ENCODE measurements around the gene ZNF474. TPM values are rescaled to one million over a fixed set of nuclear protein-coding genes. Genes with fewer than 3 reads are reported as not detected.

The ZNF474 gene
- total and polyA plus RNA-seq, 4 donors: 0.03 to 0.25 (median 0.23) TPM; not detected in 1

DNA sequence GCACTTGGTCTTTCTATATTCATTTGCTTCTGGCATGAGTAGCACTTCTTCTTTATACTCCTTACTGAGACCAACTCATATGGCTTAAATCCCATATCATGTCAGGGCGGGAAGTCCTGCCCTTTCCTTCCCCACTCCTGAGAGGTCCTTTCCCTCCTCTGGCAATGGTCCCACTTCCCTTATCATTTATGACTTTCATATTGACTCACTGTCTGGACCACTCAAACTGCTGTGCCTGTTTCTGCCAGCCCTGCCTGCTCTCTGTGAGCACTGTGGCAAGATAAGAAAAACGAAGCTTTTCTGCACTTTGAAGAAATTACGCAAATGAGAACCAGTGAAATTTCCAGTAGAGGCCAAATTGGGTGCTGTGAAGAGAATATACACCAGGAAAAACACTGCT lies 58.1 kb downstream of the ZNF474 start:
- 56% methylated on average over 3 of the region's 3 CpGs for WGBS
- Histone ChIP-seq H3K9me3 (ENCODE audit: control insufficient read depth in 4 of 4, low read length in 3 of 4) (no peaks in the 10 kb centered on the region), H3K4me1 (ENCODE audit: control insufficient read depth in 4 of 4, insufficient read depth in 4 of 4, low read length in 3 of 4) (no peaks in the 10 kb centered on the region), H3K36me3 (ENCODE audit: control insufficient read depth in 4 of 4, insufficient read depth in 3 of 4, low read depth in 1 of 4, low read length in 3 of 4) (no peaks in the 10 kb centered on the region), H3K4me3 (ENCODE audit: low read depth in 1 of 3, low read length in 3 of 3) (no peak overlapping the region), H3K27me3 (ENCODE audit: control insufficient read depth in 4 of 4, insufficient read depth in 4 of 4, low read length in 3 of 4) (no peaks in the 10 kb centered on the region), H3K9ac (ENCODE audit: low read depth in 1 of 2, low read length in 2 of 2) (no peak overlapping the region), H3K27ac (ENCODE audit: low read depth in 1 of 2, low read length in 2 of 2) (no peak overlapping the region)
- DNase-seq (ENCODE audit: low spot score): no peak
- TF ChIP-seq NR2F2 (IDR thresholded peaks at IDR 0.05): no peak
- TF ChIP-seq, protein P1, sequence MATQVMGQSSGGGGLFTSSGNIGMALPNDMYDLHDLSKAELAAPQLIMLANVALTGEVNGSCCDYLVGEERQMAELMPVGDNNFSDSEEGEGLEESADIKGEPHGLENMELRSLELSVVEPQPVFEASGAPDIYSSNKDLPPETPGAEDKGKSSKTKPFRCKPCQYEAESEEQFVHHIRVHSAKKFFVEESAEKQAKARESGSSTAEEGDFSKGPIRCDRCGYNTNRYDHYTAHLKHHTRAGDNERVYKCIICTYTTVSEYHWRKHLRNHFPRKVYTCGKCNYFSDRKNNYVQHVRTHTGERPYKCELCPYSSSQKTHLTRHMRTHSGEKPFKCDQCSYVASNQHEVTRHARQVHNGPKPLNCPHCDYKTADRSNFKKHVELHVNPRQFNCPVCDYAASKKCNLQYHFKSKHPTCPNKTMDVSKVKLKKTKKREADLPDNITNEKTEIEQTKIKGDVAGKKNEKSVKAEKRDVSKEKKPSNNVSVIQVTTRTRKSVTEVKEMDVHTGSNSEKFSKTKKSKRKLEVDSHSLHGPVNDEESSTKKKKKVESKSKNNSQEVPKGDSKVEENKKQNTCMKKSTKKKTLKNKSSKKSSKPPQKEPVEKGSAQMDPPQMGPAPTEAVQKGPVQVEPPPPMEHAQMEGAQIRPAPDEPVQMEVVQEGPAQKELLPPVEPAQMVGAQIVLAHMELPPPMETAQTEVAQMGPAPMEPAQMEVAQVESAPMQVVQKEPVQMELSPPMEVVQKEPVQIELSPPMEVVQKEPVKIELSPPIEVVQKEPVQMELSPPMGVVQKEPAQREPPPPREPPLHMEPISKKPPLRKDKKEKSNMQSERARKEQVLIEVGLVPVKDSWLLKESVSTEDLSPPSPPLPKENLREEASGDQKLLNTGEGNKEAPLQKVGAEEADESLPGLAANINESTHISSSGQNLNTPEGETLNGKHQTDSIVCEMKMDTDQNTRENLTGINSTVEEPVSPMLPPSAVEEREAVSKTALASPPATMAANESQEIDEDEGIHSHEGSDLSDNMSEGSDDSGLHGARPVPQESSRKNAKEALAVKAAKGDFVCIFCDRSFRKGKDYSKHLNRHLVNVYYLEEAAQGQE (IDR thresholded peaks at IDR 0.05): no peak
- TF ChIP-seq, protein P2, sequence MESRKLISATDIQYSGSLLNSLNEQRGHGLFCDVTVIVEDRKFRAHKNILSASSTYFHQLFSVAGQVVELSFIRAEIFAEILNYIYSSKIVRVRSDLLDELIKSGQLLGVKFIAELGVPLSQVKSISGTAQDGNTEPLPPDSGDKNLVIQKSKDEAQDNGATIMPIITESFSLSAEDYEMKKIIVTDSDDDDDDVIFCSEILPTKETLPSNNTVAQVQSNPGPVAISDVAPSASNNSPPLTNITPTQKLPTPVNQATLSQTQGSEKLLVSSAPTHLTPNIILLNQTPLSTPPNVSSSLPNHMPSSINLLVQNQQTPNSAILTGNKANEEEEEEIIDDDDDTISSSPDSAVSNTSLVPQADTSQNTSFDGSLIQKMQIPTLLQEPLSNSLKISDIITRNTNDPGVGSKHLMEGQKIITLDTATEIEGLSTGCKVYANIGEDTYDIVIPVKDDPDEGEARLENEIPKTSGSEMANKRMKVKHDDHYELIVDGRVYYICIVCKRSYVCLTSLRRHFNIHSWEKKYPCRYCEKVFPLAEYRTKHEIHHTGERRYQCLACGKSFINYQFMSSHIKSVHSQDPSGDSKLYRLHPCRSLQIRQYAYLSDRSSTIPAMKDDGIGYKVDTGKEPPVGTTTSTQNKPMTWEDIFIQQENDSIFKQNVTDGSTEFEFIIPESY (IDR thresholded peaks at IDR 0.05): no peak
- no peak for TF ChIP-seq YY1 (IDR thresholded peaks at IDR 0.05)
- TF ChIP-seq FOXA1 (IDR thresholded peaks at IDR 0.05): no peak
- TF ChIP-seq, protein P3, sequence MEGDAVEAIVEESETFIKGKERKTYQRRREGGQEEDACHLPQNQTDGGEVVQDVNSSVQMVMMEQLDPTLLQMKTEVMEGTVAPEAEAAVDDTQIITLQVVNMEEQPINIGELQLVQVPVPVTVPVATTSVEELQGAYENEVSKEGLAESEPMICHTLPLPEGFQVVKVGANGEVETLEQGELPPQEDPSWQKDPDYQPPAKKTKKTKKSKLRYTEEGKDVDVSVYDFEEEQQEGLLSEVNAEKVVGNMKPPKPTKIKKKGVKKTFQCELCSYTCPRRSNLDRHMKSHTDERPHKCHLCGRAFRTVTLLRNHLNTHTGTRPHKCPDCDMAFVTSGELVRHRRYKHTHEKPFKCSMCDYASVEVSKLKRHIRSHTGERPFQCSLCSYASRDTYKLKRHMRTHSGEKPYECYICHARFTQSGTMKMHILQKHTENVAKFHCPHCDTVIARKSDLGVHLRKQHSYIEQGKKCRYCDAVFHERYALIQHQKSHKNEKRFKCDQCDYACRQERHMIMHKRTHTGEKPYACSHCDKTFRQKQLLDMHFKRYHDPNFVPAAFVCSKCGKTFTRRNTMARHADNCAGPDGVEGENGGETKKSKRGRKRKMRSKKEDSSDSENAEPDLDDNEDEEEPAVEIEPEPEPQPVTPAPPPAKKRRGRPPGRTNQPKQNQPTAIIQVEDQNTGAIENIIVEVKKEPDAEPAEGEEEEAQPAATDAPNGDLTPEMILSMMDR (IDR thresholded peaks at IDR 0.05; ENCODE audit: low read depth, low read length, missing input control): no peak
- TF ChIP-seq, protein P4, sequence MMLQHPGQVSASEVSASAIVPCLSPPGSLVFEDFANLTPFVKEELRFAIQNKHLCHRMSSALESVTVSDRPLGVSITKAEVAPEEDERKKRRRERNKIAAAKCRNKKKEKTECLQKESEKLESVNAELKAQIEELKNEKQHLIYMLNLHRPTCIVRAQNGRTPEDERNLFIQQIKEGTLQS (IDR thresholded peaks at IDR 0.05): no peak
- TF ChIP-seq, protein P5, sequence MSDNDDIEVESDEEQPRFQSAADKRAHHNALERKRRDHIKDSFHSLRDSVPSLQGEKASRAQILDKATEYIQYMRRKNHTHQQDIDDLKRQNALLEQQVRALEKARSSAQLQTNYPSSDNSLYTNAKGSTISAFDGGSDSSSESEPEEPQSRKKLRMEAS (IDR thresholded peaks at IDR 0.05): no peak
- no peak for TF ChIP-seq SP1 (IDR thresholded peaks at IDR 0.05)
- no peak for TF ChIP-seq TAF1 (conservative IDR thresholded peaks at IDR 0.05)
- TF ChIP-seq EGR1 (IDR thresholded peaks at IDR 0.05; ENCODE audit: low read depth in 2 of 2): no peak
- TF ChIP-seq HNF4G (IDR thresholded peaks at IDR 0.05): no peak
- no peak for TF ChIP-seq HNF4A (conservative IDR thresholded peaks at IDR 0.05)
- TF ChIP-seq FOXA2 (IDR thresholded peaks at IDR 0.05): no peak
- TF ChIP-seq JUND (IDR thresholded peaks at IDR 0.05): no peak
- TF ChIP-seq RXRA (IDR thresholded peaks at IDR 0.05): no peak

DNA sequence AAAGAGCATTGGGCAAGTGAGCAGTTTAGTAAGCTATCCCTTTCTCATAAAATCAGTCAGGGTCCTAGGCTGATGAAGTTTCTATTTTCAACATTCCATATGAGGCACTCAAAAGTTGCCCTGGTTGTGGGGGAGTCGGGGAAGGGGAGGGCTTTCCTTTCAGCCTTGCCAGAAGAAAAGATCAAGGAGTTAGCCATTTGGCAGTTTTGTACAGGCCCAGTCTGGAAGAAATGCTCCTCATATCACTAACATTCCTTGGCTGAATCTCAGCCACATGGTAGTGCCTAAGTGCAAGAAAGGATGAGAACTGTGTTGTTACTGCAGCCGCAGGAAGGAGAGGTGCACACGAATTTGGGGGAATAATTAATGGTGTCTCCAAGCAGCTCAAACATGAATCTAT lies 60.8 kb downstream of the ZNF474 start:
- H3K27ac ChIP-seq (ENCODE audit: low read depth in 1 of 2, low read length in 2 of 2): no peak overlapping the region
- H3K27me3 ChIP-seq (ENCODE audit: control insufficient read depth in 4 of 4, insufficient read depth in 4 of 4, low read length in 3 of 4): no peaks in the 10 kb centered on the region
- 75% methylated on average over 3 of the region's 3 CpGs for WGBS
- no peak overlapping the region for H3K4me3 ChIP-seq (ENCODE audit: low read depth in 1 of 3, low read length in 3 of 3)
- DNase-seq (ENCODE audit: low spot score): no peak
- H3K9me3 ChIP-seq (ENCODE audit: control insufficient read depth in 4 of 4, low read length in 3 of 4): no peaks in the 10 kb centered on the region
- H3K4me1 ChIP-seq (ENCODE audit: control insufficient read depth in 4 of 4, insufficient read depth in 4 of 4, low read length in 3 of 4): no peaks in the 10 kb centered on the region
- no peaks in the 10 kb centered on the region for H3K36me3 ChIP-seq (ENCODE audit: control insufficient read depth in 4 of 4, insufficient read depth in 3 of 4, low read depth in 1 of 4, low read length in 3 of 4)
- no peak overlapping the region for H3K9ac ChIP-seq (ENCODE audit: low read depth in 1 of 2, low read length in 2 of 2)
- TF ChIP-seq GABPA (IDR thresholded peaks at IDR 0.05 in 1 of 2, conservative IDR thresholded peaks at IDR 0.05 in 1 of 2) (no peak), EGR1 (IDR thresholded peaks at IDR 0.05; ENCODE audit: low read depth in 2 of 2) (no peak), FOXA1 (IDR thresholded peaks at IDR 0.05) (no peak), FOXA2 (IDR thresholded peaks at IDR 0.05) (no peak), SP1 (IDR thresholded peaks at IDR 0.05) (no peak), RXRA (IDR thresholded peaks at IDR 0.05) (no peak), HNF4A (conservative IDR thresholded peaks at IDR 0.05) (no peak), NR2F2 (IDR thresholded peaks at IDR 0.05) (no peak)
- TF ChIP-seq, protein P1 (IDR thresholded peaks at IDR 0.05): no peak
- TF ChIP-seq, protein P4 (IDR thresholded peaks at IDR 0.05): no peak
- TF ChIP-seq, protein P3 (IDR thresholded peaks at IDR 0.05; ENCODE audit: low read depth, low read length, missing input control): no peak

Measured in liver (tissue), 9 donors.